NCI-H146 treated with DMSO at 0.1 percent for 48 hours (cell line): ENCODE results near the gene FLVCR2.

ENCODE experiments used
- DNase-seq: peaks from one replicate; lab custom pipeline; 2025; ENCODE audit not compliant: unreplicated experiment; lab: John Stamatoyannopoulos, UW

FLVCR2 gene, protein sequence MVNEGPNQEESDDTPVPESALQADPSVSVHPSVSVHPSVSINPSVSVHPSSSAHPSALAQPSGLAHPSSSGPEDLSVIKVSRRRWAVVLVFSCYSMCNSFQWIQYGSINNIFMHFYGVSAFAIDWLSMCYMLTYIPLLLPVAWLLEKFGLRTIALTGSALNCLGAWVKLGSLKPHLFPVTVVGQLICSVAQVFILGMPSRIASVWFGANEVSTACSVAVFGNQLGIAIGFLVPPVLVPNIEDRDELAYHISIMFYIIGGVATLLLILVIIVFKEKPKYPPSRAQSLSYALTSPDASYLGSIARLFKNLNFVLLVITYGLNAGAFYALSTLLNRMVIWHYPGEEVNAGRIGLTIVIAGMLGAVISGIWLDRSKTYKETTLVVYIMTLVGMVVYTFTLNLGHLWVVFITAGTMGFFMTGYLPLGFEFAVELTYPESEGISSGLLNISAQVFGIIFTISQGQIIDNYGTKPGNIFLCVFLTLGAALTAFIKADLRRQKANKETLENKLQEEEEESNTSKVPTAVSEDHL

DNA sequence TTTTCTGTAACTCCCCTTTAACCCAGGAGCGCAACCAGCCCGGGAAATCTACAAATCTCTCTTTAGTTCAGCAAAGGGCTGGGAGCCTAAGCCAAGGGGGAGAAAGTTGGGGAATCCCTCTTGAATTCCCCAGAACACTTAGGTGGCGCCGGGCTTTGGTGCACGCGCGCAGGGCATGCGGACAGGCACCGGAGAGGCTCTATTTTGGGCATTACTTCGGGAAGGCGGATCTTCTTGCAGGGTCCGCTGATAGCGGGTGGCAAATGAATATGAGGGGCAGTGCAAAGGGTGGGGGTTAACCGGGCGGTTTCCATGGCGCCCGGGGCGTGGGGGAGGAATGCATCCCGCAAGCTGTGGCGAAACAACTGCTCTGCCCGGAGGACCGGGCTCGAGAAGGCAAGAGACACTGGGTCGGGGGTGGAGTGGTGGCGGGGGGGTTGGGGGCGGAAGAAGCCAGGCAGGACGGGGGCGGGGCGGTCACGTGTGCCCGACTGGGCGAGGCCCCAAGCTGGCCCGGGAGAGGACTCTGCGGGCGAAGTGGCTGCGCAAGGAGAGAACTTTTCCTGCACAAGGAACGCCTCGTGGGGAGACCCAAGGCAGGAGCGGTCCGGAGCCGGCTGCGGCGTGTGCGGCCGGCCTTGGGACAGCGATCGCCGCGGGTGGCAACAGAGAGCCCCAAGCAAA lies at the start of gene FLVCR2:
FLVCR2 (plus strand) TSS at position 519 of the 684 bp plus-strand sequence. CDS start 353 bp downstream, outside the sequence.
- DNase-seq, result no peak

DNA sequence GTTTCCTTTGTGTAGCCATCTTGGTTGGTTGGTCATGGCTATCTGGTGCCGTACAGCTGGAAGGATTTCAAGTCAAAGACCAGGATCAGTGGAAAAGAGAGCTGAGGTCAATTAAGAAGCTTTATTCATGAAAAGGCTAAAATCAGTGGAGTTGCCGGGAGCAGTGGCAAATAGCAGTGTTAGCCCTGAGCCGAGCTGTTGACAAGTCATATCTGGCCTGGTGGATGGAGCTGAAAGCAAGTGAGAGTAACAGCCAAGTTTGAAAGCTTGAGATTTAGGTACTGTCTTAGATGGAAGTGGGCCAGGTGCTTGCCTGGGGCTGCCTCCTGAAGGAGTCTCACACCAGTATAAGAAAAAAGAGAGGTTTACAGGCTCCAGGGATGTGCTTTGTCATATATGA lies 47.2 kb upstream of the FLVCR2 start:
- DNase-seq, result no peak

- DNase-seq, result no peak
Measured at GRCh38 chr14:75531660-75532317, 46.6 kb upstream of the FLVCR2 start.

GRCh38 chr14:75533791-75534555 lies 44.4 kb upstream of the FLVCR2 start:
- DNase-seq, result no peak

- DNase-seq, result no peak
Measured at GRCh38 chr14:75535164-75535898, 43.1 kb upstream of the FLVCR2 start.

DNA sequence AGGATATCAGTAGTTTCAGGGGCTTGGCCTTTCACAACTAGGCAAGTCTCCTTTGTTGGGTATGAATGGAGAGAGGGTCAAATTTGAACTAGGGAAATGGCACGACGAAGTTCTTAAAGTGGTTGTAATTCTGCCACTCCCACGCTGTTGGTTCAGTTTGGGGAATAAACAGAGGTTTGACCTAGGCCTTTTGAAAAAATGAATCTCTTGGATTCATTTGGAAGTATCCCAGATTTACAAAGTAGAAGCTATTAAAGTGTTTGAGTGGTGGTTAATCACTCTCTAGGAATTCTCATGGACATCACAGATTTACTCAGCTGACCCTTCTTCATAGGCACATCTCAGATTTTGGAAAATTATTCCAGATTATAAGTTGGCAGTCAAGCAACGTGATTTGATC lies 41.3 kb upstream of the FLVCR2 start:
- no peak for DNase-seq

DNA sequence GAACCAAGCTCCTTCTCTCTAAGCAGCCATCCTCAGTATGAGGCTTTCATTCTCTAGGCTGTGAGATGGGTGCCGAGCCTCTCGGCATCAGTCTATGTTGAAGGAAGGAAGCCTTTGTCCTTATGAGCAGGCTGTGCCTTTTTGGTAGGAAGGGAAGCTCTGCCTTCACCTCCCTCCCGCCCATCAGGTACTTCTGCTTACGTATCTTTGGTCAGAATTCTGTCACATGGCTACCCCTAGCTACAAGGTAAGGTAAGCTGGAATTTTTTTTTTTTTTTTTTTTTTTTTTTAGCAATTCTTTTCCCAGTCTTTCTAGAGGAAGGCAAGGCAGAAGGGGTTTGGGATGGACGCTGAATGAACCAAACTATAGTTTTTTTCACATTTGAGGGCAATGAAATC lies 39.3 kb upstream of the FLVCR2 start:
- DNase-seq, result no peak

DNA sequence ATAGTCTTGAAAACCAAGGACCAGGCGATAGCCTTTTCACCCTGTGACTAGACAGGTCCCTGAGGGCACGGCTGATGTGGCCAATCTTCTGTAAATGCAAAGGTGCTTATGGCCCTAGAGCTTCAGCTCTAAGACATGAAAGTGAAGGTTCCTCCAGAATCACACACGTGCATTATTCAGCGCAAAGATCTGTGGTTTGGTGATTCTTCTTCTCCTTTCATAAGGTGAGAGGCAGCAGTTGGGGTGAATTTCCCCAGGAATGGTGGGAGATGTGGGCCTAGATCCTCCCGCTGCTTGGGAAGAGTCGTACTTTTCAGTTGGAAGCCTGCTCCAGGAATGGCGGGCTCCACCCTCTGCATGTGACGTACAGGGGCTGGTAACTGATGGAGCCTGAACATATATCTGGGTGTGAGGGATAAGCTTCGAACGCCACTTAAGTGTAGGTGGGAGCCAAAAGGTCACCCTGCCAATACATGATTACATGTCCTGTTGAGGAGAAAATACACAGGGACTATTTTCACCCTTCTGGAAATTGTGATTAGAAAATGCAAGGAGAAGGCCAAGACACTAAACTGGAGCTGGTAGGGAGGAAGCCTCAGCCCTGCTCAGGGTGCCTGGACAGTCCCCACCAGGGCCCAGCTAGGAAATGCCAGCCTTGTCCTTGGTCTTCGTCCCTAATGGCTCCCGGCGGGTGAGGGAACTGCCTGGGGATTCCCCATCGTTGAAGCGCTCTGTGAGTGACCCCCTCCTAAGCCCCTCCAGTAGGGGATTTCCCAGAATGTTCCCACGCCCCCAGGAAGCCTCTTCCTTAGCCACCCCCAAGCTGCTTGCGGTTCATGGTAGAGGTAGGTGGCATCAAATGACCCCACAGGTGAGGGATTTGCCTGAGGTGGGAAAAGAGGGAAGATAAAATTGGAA lies 38.6 kb upstream of the FLVCR2 start:
- DNase-seq, result no peak

DNA sequence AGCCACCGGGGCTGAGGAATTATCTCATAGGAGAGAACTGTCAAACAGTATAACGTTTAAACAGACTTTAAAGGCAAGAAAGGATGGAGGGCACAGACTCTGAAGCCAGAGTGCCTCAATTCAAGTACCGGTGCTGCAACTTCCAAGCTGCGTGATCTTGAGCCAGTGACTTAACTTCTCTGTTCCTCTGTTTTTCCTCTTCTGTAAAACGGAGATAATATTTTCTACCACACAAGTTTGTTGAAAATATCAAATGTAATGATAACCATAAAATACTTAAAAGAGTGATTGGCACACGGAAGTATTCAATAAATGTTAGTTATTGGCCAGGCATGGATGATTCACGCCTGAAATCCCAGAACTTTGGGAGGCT lies 38.0 kb upstream of the FLVCR2 start:
- DNase-seq, result no peak

GRCh38 chr14:75542588-75543091 lies 35.8 kb upstream of the FLVCR2 start:
- no peak for DNase-seq

GRCh38 chr14:75543253-75543652 lies 35.2 kb upstream of the FLVCR2 start:
- no peak for DNase-seq

GRCh38 chr14:75543786-75544185 lies 34.6 kb upstream of the FLVCR2 start:
- DNase-seq, result no peak

DNA sequence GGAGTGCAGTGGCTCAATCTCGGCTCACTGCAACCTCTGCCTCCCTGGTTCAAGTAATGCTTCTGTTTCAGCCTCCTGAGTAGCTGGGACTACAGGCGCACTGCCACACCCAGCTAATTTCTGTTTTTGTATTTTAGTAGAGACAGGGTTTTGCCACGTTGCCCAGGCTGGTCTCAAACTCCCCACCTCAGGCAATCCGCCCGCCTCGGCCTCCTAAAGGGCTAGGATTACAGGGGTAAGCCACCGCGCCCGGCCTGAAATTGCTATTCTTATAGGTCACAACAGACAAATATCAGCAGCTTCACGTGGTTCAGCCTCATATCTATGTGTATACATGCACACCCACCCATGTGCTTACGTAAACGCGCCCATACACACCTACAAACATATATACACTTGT lies 32.5 kb upstream of the FLVCR2 start:
- DNase-seq, result no peak

DNA sequence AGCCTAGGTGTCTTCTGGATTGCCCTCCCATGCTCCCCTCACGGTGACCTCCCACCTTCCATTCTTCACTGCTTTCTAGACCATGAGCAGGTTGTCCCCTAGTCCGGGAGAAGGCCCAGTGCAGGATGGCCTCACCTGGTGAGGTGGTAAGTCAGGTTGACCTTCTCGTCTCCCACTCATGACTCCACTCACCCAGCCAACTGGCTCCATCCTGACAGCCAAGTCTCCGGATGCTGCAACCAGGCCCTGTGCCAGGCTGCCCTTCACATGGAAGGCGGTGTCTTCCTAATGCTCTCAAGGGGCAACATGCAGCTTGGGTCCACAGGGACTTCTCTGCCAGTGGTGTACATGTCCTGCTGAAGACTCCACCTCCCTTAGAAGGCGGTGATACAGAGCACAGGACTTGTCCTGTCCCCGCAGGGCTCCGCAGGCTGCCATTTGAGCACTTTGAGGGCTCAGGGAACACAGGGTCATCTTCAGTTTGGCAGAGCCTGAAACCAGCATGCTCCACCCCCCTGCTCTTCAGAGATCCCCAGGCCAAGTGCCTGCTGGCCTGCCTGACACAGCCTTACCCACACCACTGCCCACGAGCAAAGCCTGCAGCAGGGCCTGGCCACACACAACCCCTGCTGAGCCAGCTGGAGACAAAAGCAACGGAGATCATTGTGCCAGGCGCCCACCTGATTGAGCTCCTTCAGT lies 30.7 kb upstream of the FLVCR2 start:
- no peak for DNase-seq

GRCh38 chr14:75548544-75548943 lies 29.9 kb upstream of the FLVCR2 start:
- no peak for DNase-seq

DNA sequence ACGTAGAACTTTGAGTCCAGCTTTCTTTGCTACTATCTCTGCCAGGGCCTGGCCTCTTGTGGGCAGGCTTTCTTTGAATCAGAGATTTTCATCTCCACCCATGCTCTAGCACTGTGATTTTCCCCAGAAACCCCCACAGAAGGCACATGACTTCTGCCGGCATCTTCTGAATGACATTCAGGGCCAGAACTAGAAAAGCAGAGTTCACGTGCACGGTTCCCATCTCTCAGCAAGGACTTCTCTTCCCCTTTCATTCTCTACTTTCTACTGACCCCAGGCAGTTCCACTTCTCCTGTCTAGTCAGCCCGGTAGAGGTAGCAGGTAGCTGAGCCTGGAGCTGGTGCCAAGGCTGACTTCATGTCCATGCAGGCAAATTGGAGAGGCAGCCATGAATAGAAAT lies 29.3 kb upstream of the FLVCR2 start:
- no peak for DNase-seq

DNA sequence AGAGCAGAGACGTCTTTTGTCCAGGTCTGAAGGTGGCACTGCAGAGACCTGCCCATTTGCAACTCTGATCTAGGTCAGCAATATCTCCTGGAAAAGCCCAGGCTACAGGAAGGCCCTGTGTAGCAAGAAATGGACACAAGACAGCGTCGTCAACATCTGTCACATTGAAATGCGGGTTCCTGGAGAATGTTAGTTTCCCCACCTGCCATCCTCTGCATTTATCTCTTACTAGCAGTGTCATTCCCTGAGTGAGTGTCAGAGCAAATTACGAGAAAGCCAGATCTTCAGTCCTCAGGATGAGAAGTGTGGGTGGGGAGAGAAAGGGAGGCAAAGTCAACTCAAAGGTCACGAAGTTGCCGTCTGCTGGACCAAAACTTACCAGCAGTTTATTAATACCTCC lies 27.4 kb upstream of the FLVCR2 start:
- no peak for DNase-seq

DNA sequence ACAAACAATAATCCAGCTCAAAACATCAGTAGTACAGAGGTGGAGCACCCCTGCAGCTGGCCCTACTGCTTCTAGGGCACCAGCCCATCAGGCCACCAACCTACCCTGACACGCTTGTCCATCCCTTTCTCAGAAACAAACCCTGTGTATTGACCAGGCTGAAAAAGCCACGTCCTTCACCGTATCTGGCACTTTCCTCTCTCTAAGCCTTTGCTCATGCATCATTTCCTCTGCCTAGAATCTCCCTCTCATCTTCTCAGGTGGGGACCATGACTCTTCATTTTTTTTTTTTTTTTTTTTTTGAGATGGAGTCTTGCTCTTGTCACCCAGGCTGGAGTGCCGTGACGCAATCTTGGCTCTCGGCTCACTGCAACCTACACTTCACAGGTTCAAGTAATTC lies 25.3 kb upstream of the FLVCR2 start:
- DNase-seq, result no peak
